Erythroblast (primary cell): ENCODE results near the gene CDSN.
A peak's percentile ranks its signal among the peaks of the same experiment; 100 is the strongest.
"Not testable (repeated sequence)": the region's sequence is repeated elsewhere in the genome, so short reads cannot be mapped to it uniquely, and the experiment has no call there.

ENCODE experiments used
- DNase-seq, 2 experiments: peaks; one replicate each; lab custom pipeline; 2025; lab: John Stamatoyannopoulos, UW
- GATA1 ChIP-seq: IDR thresholded peaks from 2 replicates; pipeline ENCODE4 v1.6.1; 2011; ENCODE audit warnings: low read depth, mild to moderate bottlenecking, control low read depth, low read length, moderate library complexity
- POLR2A ChIP-seq: IDR thresholded peaks from 2 replicates; pipeline ENCODE4 v1.6.1; 2011; ENCODE audit warnings: mild to moderate bottlenecking, low read length

The CDSN gene

DNA sequence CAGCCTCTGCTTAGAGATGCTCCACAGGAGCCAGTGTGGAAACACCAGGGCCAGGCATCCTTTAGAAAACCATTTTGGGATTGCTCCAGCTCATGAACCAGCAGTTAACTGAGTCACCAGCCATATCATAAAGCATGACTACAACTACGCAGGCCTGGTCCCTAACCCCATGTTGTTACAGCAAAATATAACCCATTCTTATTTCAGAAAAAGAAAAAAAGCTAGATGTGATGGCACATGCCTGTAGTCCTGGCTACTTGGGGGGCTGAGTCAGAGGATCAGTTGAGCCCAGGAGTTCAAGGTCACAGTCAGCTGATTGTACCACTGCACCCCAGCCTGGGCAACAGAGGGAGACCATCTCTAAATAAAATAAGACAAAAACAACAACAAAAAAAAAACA lies 44.7 kb downstream of the CDSN start:
- no peak for DNase-seq
- TF ChIP-seq POLR2A (no peak), GATA1 (no peak)

DNA sequence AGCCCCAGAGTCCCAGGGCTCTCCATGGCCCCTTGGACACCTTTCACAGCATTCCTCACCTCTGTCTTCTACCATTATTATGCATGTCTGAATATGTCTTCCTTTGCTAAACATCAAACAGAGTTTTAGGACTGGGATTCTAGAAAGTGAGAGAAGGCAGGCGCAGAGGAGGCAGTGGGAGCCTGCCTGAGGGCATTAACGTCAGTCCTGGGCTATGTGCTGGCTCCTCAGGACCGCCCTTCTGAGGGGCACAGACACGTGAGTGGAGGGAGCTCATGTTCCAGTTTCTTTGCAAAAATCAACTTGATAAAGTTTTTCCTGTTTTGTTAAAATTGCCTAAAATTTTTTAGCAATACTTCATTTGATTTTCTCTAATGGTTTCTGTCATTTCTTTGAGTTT lies 45.8 kb downstream of the CDSN start:
- TF ChIP-seq GATA1, result no peak
- DNase-seq, result no peak

DNA sequence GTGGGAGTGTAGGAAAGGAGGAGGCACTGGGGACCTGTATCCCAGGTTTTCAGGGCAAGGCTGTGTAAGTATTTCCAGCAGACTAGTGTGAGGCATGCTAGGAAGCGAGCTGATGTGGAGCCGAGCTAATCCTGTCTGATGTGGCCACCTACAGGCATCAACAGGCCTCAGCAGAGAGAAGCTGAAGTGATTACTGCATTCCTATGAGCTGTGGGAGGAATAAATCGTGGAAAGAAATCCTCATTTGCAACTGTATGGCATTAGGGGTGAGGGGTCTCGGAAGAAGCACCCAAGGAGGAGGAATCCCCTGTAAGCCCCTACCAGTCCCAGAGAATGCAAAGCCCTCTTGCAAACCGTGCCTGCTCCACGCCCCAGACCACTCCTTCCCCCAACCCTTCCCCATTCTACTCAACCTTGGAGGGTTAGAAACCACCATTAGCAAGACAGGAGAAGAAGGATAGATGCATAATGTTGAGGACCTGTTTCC lies 49.5 kb downstream of the CDSN start:
- no peak for DNase-seq
- no peak for TF ChIP-seq POLR2A
- no peak for TF ChIP-seq GATA1

DNA sequence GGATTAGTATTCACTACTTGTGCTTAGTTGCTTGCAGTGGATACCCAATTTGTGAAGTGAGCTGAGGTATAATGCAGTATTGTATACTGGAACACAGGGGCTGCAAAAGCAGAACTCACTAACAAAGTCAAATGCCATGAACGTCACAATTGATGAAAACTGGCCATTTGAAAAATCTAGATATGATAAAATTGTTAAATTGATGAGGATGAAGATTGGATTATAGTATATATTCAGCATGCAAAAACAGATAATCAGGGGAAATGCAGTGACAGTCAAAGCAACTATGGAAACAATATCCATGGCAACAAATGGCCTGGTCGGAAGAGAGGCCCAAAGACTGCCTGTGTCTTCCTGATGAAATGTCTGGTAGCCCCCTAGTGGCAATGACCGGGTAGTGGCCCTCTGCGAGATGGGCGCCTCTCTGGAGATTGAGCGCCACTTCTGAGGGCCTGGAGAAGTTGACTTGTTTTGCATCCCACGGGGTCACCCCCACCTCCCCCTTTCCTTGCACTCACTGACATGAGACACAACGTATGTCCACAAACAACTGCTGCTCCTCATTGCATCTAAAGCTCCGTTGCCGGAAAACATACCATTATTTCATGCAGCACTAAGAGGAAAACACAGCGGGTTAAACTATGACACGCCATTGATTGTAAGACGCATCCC lies 51.4 kb downstream of the CDSN start:
- peak; percentile 78 to 79 for DNase-seq
- TF ChIP-seq GATA1, result no peak
- TF ChIP-seq POLR2A, result no peak

DNA sequence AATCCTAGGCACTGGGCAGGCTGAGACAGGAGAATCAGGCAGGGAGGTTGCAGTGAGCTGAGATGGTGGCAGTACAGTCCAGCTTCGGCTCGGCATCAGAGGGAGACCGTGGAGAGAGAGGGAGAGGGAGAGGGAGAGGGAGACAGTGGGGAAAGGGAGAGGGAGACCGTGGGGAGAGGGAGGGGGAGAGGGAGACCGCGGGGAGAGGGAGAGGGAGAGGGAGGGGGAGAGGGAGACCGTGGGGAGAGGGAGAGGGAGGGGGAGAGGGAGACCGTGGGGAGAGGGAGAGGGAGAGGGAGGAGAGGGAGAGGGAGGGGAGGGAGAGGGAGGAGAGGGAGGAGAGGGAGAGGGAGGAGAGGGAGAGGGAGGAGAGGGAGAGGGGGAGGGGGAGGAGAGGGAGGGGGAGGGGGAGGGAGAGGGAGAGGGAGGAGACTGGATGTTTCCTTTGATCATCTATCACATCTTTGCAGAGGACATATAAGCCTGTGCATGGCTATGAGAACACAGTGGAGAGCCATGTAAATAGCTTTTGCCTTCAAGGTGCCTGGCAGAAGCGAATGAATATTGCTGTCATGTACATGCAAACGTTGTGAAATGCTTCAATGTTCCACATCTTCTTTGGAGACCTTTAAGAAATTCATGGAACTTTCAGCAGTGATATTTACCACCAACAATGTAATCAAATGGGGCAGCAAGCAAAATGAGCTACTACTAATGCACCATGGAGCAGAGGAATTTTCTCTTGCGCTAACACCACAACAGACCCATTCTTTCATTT lies 52.2 kb downstream of the CDSN start:
- DNase-seq, result not testable (repeated sequence)

DNA sequence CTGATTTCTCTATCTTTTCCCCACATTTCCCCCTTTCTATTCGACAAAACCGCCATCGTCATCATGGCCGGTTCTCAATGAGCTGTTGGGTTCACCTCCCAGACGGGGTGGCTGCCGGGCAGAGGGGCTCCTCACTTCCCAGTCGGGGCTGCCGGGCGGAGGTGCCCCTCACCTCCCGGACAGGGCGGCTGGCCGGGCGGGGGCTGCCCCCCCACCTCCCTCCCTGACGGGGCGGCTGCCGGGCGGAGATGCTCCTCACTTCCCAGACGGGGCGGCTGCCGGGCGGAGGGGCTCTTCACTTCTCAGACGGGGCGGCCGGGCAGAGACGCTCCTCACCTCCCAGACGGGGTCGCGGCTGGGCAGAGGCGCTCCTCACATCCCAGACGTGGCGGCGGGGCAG lies 53.2 kb downstream of the CDSN start:
- not testable (repeated sequence) for DNase-seq

DNA sequence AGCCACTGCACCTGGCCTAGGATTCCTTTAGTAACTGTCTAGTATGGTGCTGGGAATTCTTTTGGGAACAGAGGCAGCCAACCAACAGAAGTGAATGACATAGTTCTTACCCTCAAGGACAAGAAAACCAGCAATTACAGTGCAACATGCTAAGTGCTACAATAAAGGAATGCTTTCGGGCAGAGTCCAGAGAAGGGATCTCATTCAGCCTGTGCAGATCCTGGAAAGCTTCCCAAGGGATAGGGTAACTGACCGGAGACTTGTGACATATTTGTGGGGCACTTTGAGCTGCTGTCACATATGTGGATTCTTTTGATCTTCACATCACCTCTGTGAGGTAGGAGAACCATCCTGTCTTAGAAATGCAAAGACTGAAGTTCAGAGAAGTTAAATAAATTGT lies 54.7 kb downstream of the CDSN start:
- no peak for DNase-seq
- TF ChIP-seq POLR2A (no peak), GATA1 (no peak)
